ENCODE measurements around the gene SHC4.

Gene SHC4

DNA sequence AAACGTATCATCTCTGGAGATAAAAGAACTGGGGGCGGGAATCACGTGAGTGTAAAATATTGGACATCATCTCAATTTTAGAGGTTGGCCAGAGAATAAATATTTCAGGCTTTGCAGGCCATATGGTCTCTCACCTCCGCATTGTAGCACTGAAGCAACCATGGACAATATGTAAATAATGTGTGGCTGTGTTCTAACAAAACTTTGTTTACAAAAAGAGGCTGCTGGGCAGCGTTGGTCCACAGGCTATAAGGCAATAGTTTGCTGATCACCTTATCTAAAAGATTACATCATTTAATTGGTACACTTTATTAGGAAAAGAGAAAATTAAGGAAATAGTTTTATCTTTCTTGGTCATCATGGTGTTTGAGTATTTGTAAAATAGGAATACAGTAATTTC is 22.5 kb upstream of the SHC4 start:
- Histone ChIP-seq H3K4me3 (ENCODE audit: low read depth, low read length) (no peak overlapping the region), H2BK120ac (ENCODE audit: insufficient read depth, low read length, poor library complexity) (no peak overlapping the region), H3K27ac (ENCODE audit: low read depth, low read length) (no peak overlapping the region), H3K4me2 (ENCODE audit: low read length) (no peak overlapping the region), H3K27me3 (ENCODE audit: insufficient read depth, low read length) (no peaks in the 10 kb centered on the region), H3K4ac (ENCODE audit: low read depth, low read length) (no peak overlapping the region), H4K8ac (ENCODE audit: low read depth, low read length) (no peak overlapping the region), H2AFZ (ENCODE audit: insufficient read depth, low read length, poor library complexity) (no peak overlapping the region), H2AK5ac (ENCODE audit: low read length) (no peak overlapping the region), H3K4me1 (ENCODE audit: control insufficient read depth in 1 of 2, insufficient read depth in 2 of 2, low read length in 2 of 2) (peaks cover 2 to 9% of the 10 kb centered on the region in 2 experiments), H3K79me2 (ENCODE audit: control insufficient read depth, insufficient read depth, low read length, poor library complexity) (no peaks in the 10 kb centered on the region), H4K91ac (ENCODE audit: low read depth, low read length) (no peak overlapping the region), H3K36me3 (ENCODE audit: control insufficient read depth in 1 of 2, insufficient read depth in 2 of 2, low read length in 2 of 2) (peaks cover 0 to 1% of the 10 kb centered on the region in 2 experiments), H3K14ac (ENCODE audit: low read length) (no peak overlapping the region), H3K9me3 (ENCODE audit: insufficient read depth, low read depth, low read length) (no peaks in the 10 kb centered on the region), H4K12ac (ENCODE audit: low read depth, low read length) (no peak overlapping the region), H3K18ac (ENCODE audit: low read length) (no peak overlapping the region), H3K23ac (ENCODE audit: low read length) (no peak overlapping the region), H3K9ac (ENCODE audit: low read length) (no peak overlapping the region), H2BK5ac (ENCODE audit: low read depth, low read length, poor library complexity) (no peak overlapping the region), H2BK12ac (ENCODE audit: low read length) (no peak overlapping the region), H3K79me1 (ENCODE audit: low read length) (no peaks in the 10 kb centered on the region)
- no peak for DNase-seq
- WGBS (ENCODE audit: extremely low coverage, insufficient coverage, insufficient read length) = no CpG with 5 or more reads among the region's 5 CpGs

DNA sequence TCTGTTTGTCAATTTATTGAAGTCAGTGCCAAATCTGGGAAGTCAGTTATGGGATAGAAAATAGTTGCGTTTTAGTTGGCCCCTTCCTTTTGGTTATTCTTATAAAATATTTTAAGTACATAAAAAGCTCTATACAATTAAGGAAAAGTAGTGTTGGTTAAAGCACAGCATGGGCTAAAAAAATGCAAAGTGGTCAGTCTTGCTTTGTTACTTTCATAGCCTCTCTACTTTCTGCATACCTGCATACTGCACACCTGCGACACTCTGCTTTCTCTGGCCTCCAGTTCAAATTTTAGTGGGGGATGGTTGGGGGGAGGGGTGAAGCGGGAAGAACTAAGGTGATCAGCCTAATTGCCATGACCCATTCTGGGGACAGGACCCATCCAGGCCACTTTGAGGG is 21.8 kb upstream of the SHC4 start:
- Histone ChIP-seq H3K9ac (ENCODE audit: low read length) (no peak overlapping the region), H3K79me2 (ENCODE audit: control insufficient read depth, insufficient read depth, low read length, poor library complexity) (no peaks in the 10 kb centered on the region), H3K9me3 (ENCODE audit: insufficient read depth, low read depth, low read length) (no peaks in the 10 kb centered on the region), H4K91ac (ENCODE audit: low read depth, low read length) (no peak overlapping the region), H3K27ac (ENCODE audit: low read depth, low read length) (no peak overlapping the region), H3K4me3 (ENCODE audit: low read depth, low read length) (no peak overlapping the region), H3K18ac (ENCODE audit: low read length) (no peak overlapping the region), H3K4ac (ENCODE audit: low read depth, low read length) (no peak overlapping the region), H2BK120ac (ENCODE audit: insufficient read depth, low read length, poor library complexity) (no peak overlapping the region), H4K8ac (ENCODE audit: low read depth, low read length) (no peak overlapping the region), H3K4me1 (ENCODE audit: control insufficient read depth in 1 of 2, insufficient read depth in 2 of 2, low read length in 2 of 2) (peaks cover 2 to 9% of the 10 kb centered on the region in 2 experiments), H2AFZ (ENCODE audit: insufficient read depth, low read length, poor library complexity) (no peak overlapping the region), H4K12ac (ENCODE audit: low read depth, low read length) (no peak overlapping the region), H3K23ac (ENCODE audit: low read length) (no peak overlapping the region), H3K27me3 (ENCODE audit: insufficient read depth, low read length) (no peaks in the 10 kb centered on the region), H3K4me2 (ENCODE audit: low read length) (no peak overlapping the region), H3K36me3 (ENCODE audit: control insufficient read depth in 1 of 2, insufficient read depth in 2 of 2, low read length in 2 of 2) (peaks cover 0 to under 1% of the 10 kb centered on the region in 2 experiments), H3K14ac (ENCODE audit: low read length) (no peak overlapping the region), H3K79me1 (ENCODE audit: low read length) (no peaks in the 10 kb centered on the region), H2BK5ac (ENCODE audit: low read depth, low read length, poor library complexity) (no peak overlapping the region), H2AK5ac (ENCODE audit: low read length) (no peak overlapping the region), H2BK12ac (ENCODE audit: low read length) (no peak overlapping the region)
- DNase-seq = peak; percentile 14 to 71
- WGBS (ENCODE audit: extremely low coverage, insufficient coverage, insufficient read length) = no CpG with 5 or more reads among the region's 3 CpGs

DNA sequence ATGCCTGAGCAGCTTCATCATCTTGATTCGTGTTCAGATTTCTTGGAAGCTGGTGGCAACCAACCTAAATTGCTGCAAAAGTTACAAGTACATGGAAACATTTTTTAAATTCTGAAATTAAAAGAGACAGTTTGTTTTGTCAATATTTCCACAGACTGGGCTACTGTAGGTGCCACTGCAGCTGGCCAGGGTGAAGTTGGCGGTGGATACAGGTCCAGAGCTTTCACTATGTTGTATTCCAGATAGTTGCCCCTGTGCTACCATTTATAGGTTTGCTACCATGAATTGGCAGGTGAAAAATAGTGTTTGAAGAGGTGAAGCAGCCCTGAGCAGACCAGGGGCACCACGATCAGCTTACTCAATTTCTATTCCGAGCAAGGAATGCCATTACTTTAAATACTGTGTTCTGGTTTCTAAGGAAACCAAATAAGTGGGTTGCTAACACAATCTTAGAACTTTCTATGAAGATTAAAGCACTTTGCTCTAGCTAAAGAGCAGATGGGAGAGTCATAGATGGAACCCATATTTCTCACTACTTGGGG is 21.2 kb upstream of the SHC4 start:
- H3K18ac ChIP-seq (ENCODE audit: low read length) = no peak overlapping the region
- no peak overlapping the region for H3K27ac ChIP-seq (ENCODE audit: low read depth, low read length)
- no peak overlapping the region for H2AFZ ChIP-seq (ENCODE audit: insufficient read depth, low read length, poor library complexity)
- H3K79me1 ChIP-seq (ENCODE audit: low read length) = no peaks in the 10 kb centered on the region
- H3K4me3 ChIP-seq (ENCODE audit: low read depth, low read length) = no peak overlapping the region
- H3K4ac ChIP-seq (ENCODE audit: low read depth, low read length) = no peak overlapping the region
- H3K4me1 ChIP-seq (ENCODE audit: control insufficient read depth in 1 of 2, insufficient read depth in 2 of 2, low read length in 2 of 2) = peaks cover 2 to 9% of the 10 kb centered on the region in 2 experiments
- H3K14ac ChIP-seq (ENCODE audit: low read length) = no peak overlapping the region
- H4K8ac ChIP-seq (ENCODE audit: low read depth, low read length) = no peak overlapping the region
- H4K12ac ChIP-seq (ENCODE audit: low read depth, low read length) = no peak overlapping the region
- peak; percentile 14 to 80 for DNase-seq
- no peak overlapping the region for H3K23ac ChIP-seq (ENCODE audit: low read length)
- no peaks in the 10 kb centered on the region for H3K9me3 ChIP-seq (ENCODE audit: insufficient read depth, low read depth, low read length)
- no peak overlapping the region for H2BK5ac ChIP-seq (ENCODE audit: low read depth, low read length, poor library complexity)
- H2AK5ac ChIP-seq (ENCODE audit: low read length) = no peak overlapping the region
- no peak overlapping the region for H3K9ac ChIP-seq (ENCODE audit: low read length)
- H2BK120ac ChIP-seq (ENCODE audit: insufficient read depth, low read length, poor library complexity) = no peak overlapping the region
- no peaks in the 10 kb centered on the region for H3K27me3 ChIP-seq (ENCODE audit: insufficient read depth, low read length)
- H3K79me2 ChIP-seq (ENCODE audit: control insufficient read depth, insufficient read depth, low read length, poor library complexity) = no peaks in the 10 kb centered on the region
- WGBS (ENCODE audit: extremely low coverage, insufficient coverage, insufficient read length) = no CpG with 5 or more reads among the region's 4 CpGs
- H3K36me3 ChIP-seq (ENCODE audit: control insufficient read depth in 1 of 2, insufficient read depth in 2 of 2, low read length in 2 of 2) = no peaks in the 10 kb centered on the region
- no peak overlapping the region for H2BK12ac ChIP-seq (ENCODE audit: low read length)
- no peak overlapping the region for H3K4me2 ChIP-seq (ENCODE audit: low read length)
- H4K91ac ChIP-seq (ENCODE audit: low read depth, low read length) = no peak overlapping the region

DNA sequence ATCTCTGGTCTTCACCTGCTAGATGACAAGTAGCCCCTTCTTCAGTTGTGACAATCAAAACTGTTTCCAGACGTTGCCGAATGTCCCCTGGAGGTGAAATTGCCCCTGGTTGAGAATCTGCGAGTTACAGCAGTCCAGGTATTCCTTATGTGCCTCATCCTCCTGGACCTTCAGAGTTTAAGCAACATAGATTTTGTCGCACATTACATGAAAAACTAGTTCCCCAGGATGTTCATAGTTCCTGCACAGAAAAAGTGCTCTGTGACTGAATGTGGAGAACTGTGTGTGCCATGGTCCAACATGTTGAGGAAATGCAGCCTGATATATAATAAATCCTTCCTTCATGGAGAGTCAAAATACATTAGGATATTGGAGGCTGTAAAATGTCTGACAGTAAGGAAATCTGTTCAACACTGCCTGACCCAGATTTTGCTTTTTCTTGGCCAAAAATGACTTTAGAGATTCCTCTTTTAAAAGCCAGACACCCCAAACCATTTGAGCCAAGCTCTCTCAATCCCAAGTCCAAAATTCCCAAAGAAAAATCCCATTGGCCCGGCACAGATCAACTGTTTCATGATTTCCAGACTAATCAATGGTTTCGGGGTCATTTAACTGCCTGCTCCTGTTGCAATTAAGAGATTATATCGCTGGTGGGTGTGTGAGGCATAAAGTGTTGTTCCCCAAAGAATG is 20.4 kb upstream of the SHC4 start:
- Histone ChIP-seq H2AK5ac (ENCODE audit: low read length) (no peak overlapping the region), H3K9me3 (ENCODE audit: insufficient read depth, low read depth, low read length) (no peaks in the 10 kb centered on the region), H2BK5ac (ENCODE audit: low read depth, low read length, poor library complexity) (no peak overlapping the region), H3K18ac (ENCODE audit: low read length) (no peak overlapping the region), H2BK12ac (ENCODE audit: low read length) (no peak overlapping the region), H4K12ac (ENCODE audit: low read depth, low read length) (no peak overlapping the region), H3K4me1 (ENCODE audit: control insufficient read depth in 1 of 2, insufficient read depth in 2 of 2, low read length in 2 of 2) (peaks cover 2 to 9% of the 10 kb centered on the region in 2 experiments), H3K9ac (ENCODE audit: low read length) (no peak overlapping the region), H2AFZ (ENCODE audit: insufficient read depth, low read length, poor library complexity) (no peak overlapping the region), H3K27ac (ENCODE audit: low read depth, low read length) (no peak overlapping the region), H3K4ac (ENCODE audit: low read depth, low read length) (no peak overlapping the region), H3K4me3 (ENCODE audit: low read depth, low read length) (no peak overlapping the region), H2BK120ac (ENCODE audit: insufficient read depth, low read length, poor library complexity) (no peak overlapping the region), H3K79me2 (ENCODE audit: control insufficient read depth, insufficient read depth, low read length, poor library complexity) (no peaks in the 10 kb centered on the region), H3K14ac (ENCODE audit: low read length) (no peak overlapping the region), H3K4me2 (ENCODE audit: low read length) (no peak overlapping the region), H4K91ac (ENCODE audit: low read depth, low read length) (no peak overlapping the region), H3K36me3 (ENCODE audit: control insufficient read depth in 1 of 2, insufficient read depth in 2 of 2, low read length in 2 of 2) (no peaks in the 10 kb centered on the region), H3K79me1 (ENCODE audit: low read length) (no peaks in the 10 kb centered on the region), H3K23ac (ENCODE audit: low read length) (no peak overlapping the region), H3K27me3 (ENCODE audit: insufficient read depth, low read length) (no peaks in the 10 kb centered on the region), H4K8ac (ENCODE audit: low read depth, low read length) (no peak overlapping the region)
- no CpG with 5 or more reads among the region's 7 CpGs for WGBS (ENCODE audit: extremely low coverage, insufficient coverage, insufficient read length)
- DNase-seq = peak; percentile 51 to 92
